HEK293T (cell line): ENCODE data around the gene ARHGAP10.

Source experiments
- CTCF ChIA-PET: fragments of 350-600 bp; formaldehyde crosslinking; extraction: SDS; loops from one replicate; lab custom pipeline; 2021; ENCODE audit warnings: antibody characterized with exemption, inconsistent platforms; lab: Yijun Ruan, JAX
- POLR2A ChIA-PET: fragments of 350-600 bp; formaldehyde crosslinking; extraction: SDS; loops from one replicate; lab custom pipeline; 2020; ENCODE audit warnings: antibody characterized with exemption, inconsistent platforms; lab: Yijun Ruan, JAX
- DNase-seq: peaks from one replicate; pipeline ENCODE4 v3.0.0; 2012; ENCODE audit warnings: mixed read lengths; ENCODE audit errors: extremely low spot score
- ARNT ChIP-seq: fragments of 450-650 bp; IDR thresholded peaks from 2 replicates; pipeline ENCODE4 v1.6.1; 2017; ENCODE audit warnings: mild to moderate bottlenecking
- BHLHE40 ChIP-seq: fragments of 450-650 bp; IDR thresholded peaks from 2 replicates; pipeline ENCODE4 v1.6.1; 2016; ENCODE audit warnings: mild to moderate bottlenecking, moderate library complexity, borderline replicate concordance
- CTBP1 ChIP-seq: fragments of 450-650 bp; IDR thresholded peaks from 2 replicates; pipeline ENCODE4 v1.6.1; 2016; ENCODE audit warnings: borderline replicate concordance
- ELF4 ChIP-seq: fragments of 450-650 bp; IDR thresholded peaks from 2 replicates; pipeline ENCODE4 v1.6.1; 2017; ENCODE audit warnings: antibody characterized with exemption
- FOXA1 ChIP-seq: fragments of 450-650 bp; IDR thresholded peaks from 2 replicates; pipeline ENCODE4 v1.6.1; 2016; ENCODE audit warnings: mild to moderate bottlenecking
- FOXK2 ChIP-seq: fragments of 450-650 bp; IDR thresholded peaks from 2 replicates; pipeline ENCODE4 v1.6.1; 2016; ENCODE audit warnings: mild to moderate bottlenecking
- FOXM1 ChIP-seq: fragments of 450-650 bp; IDR thresholded peaks from 2 replicates; pipeline ENCODE4 v1.6.1; 2017; ENCODE audit warnings: mild to moderate bottlenecking, borderline replicate concordance
- HDGF ChIP-seq: fragments of 450-650 bp; IDR thresholded peaks from 2 replicates; pipeline ENCODE4 v1.6.1; 2017; ENCODE audit warnings: antibody characterized with exemption, borderline replicate concordance
- L3MBTL2 ChIP-seq: fragments of 450-650 bp; conservative IDR thresholded peaks from 2 replicates; pipeline ENCODE4 v1.6.1; 2016; ENCODE audit warnings: mild to moderate bottlenecking
- LEF1 ChIP-seq: fragments of 450-650 bp; IDR thresholded peaks from 2 replicates; pipeline ENCODE4 v1.6.1; 2017; ENCODE audit warnings: mild to moderate bottlenecking, borderline replicate concordance
- NFRKB ChIP-seq: fragments of 450-650 bp; IDR thresholded peaks from 2 replicates; pipeline ENCODE4 v1.6.1; 2016; ENCODE audit warnings: mild to moderate bottlenecking, moderate library complexity
- PKNOX1 ChIP-seq: fragments of 450-650 bp; IDR thresholded peaks from 2 replicates; pipeline ENCODE4 v1.6.1; 2016
- SP1 ChIP-seq: fragments of 450-650 bp; IDR thresholded peaks from 2 replicates; pipeline ENCODE4 v1.6.1; 2017
- SUZ12 ChIP-seq: fragments of 450-650 bp; IDR thresholded peaks from 2 replicates; pipeline ENCODE4 v1.6.1; 2016; ENCODE audit warnings: mild to moderate bottlenecking
- TARDBP ChIP-seq: fragments of 450-650 bp; IDR thresholded peaks from 2 replicates; pipeline ENCODE4 v1.6.1; 2016
- ZNF384 ChIP-seq: fragments of 450-650 bp; IDR thresholded peaks from 2 replicates; pipeline ENCODE4 v1.6.1; 2016

ARHGAP10 gene

DNA sequence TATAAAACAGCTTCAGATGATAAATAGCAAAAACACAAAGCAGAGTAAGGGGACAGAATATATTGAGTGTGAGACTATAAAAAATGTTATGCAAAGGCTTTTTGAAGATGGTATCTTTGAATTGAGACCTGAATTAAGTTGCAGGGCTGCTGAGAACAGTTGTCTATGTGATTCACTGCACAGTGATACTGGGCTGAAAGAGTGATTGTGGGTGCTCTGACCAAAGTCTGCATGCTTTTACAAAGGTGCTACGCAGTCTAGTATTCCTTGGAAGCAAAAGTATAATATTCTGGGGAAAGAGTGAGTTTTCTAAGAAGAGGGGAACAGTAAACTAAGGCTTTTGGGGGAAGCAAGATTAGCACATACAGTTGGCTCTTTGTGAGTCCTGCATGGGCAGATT, 234.0 kb downstream of the ARHGAP10 start:
- TF ChIP-seq LEF1 (no peak), FOXA1 (no peak), BHLHE40 (no peak), FOXK2 (no peak), NFRKB (no peak), SUZ12 (no peak), L3MBTL2 (no peak), CTBP1 (no peak), ZNF384 (no peak), FOXM1 (no peak), ARNT (no peak), HDGF (no peak), SP1 (no peak), PKNOX1 (no peak), TARDBP (no peak), ELF4 (no peak)
- no peak for DNase-seq
- ChIA-PET POLR2A (no interaction called here), CTCF (interaction anchor here (1.3 kb wide), 1 partner anchor 18 kb away, joined by 3 read pairs; no protein-coding TSS in a partner anchor)

GRCh38 chr4:147968641-147969040, 236.8 kb downstream of the ARHGAP10 start:
- TF ChIP-seq TARDBP, result no peak
- TF ChIP-seq SP1, result no peak
- no peak for TF ChIP-seq LEF1
- TF ChIP-seq NFRKB, result no peak
- TF ChIP-seq ELF4, result no peak
- TF ChIP-seq FOXA1, result no peak
- no peak for TF ChIP-seq HDGF
- TF ChIP-seq ZNF384, result no peak
- no peak for TF ChIP-seq ARNT
- TF ChIP-seq L3MBTL2, result no peak
- no peak for TF ChIP-seq FOXM1
- no peak for TF ChIP-seq SUZ12
- CTCF ChIA-PET, result no interaction called here
- POLR2A ChIA-PET, result interaction anchor here (0.6 kb wide), 1 partner anchor 444 kb away, joined by 3 read pairs; no protein-coding TSS in a partner anchor
- DNase-seq, result no peak

GRCh38 chr4:147969573-147970385, 237.9 kb downstream of the ARHGAP10 start:
- TF ChIP-seq FOXK2 (no peak), SUZ12 (no peak), ARNT (no peak), ELF4 (no peak), FOXA1 (no peak), FOXM1 (no peak), CTBP1 (no peak)
- CTCF ChIA-PET, result no interaction called here
- POLR2A ChIA-PET, result interaction anchor here (0.6 kb wide), 1 partner anchor 476 kb away, joined by 3 read pairs; no protein-coding TSS in a partner anchor
- DNase-seq, result no peak

- POLR2A ChIA-PET, result no interaction called here
- DNase-seq, result no peak
- no peak for TF ChIP-seq NFRKB
- no peak for TF ChIP-seq CTBP1
- TF ChIP-seq ARNT, result no peak
- no peak for TF ChIP-seq BHLHE40
- TF ChIP-seq FOXM1, result no peak
- no peak for TF ChIP-seq TARDBP
- TF ChIP-seq ELF4, result no peak
- TF ChIP-seq PKNOX1, result no peak
- TF ChIP-seq FOXK2, result no peak
- CTCF ChIA-PET, result no interaction called here
Measured at GRCh38 chr4:147971116-147971515, 239.2 kb downstream of the ARHGAP10 start.

DNA sequence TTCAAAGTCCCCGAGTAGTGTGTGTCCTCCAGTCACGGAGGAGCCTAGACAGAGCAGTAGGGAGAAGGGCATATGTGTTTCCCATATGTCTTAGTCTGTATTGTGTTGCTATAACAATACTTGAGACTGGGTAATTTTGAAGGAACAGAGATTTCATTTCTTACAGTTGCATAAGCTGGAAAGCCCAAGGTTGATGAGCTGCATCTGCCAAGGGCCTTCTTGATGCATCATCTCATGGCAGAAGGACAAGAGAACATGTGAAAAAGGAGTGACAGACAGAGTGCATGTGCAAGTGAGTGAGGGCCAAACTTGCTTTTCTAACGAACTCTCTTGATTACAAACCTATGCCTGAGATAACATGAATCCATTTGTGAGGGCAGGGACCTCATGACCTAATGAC, 243.4 kb downstream of the ARHGAP10 start:
- CTCF ChIA-PET, result no interaction called here
- TF ChIP-seq ARNT (no peak), TARDBP (no peak), FOXA1 (no peak), ZNF384 (no peak), SP1 (no peak), BHLHE40 (no peak), SUZ12 (no peak), HDGF (no peak), PKNOX1 (no peak), NFRKB (no peak), CTBP1 (no peak), LEF1 (no peak)
- POLR2A ChIA-PET, result no interaction called here
- no peak for DNase-seq
